Measurements from ENCODE around the gene MAOA.

DNA sequence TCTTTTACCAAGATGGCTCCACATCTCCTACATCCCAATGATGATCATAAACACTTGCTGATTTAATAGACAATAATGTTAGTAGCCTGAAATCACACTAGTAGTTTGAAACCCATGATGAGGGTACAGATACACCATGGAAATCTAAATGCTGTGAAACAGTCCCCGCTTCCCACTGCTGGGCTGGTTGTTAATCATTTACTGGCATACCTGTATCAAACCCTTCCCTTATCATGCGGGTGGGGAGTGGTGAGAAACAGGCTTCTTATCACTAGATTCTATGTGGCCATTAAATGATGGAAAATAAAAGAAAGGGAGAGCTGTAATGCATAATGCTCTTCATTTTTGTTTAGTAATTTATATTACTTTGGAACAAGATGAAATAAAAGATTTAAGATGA is 21.9 kb downstream of the MAOA start:
- TF ChIP-seq EZH2 (IDR thresholded peaks at IDR 0.05; ENCODE audit: insufficient read depth, poor library complexity, severe bottlenecking) (no peak), EZH2phosphoT487 (IDR thresholded peaks at IDR 0.05; ENCODE audit: insufficient read depth, low read depth) (no peak)
